ENCODE data around the gene MUC15.

- no peak for TF ChIP-seq CTCF (conservative IDR thresholded peaks at IDR 0.05; ENCODE audit: low read depth in 2 of 2)
- TF ChIP-seq EZH2phosphoT487 (IDR thresholded peaks at IDR 0.05; ENCODE audit: unreplicated experiment) = no peak
Observed at GRCh38 chr11:26578998-26579661, 7.1 kb upstream of the MUC15 start.

Measured in GM23338 (cell line).